Thyroid gland (tissue), 4 donors: ENCODE results near the gene HNRNPL. TPM values are rescaled to one million over a fixed set of nuclear protein-coding genes. Genes with fewer than 3 reads are reported as not detected.
A peak's percentile ranks its signal among the peaks of the same experiment; 100 is the strongest.

Source experiments
- DNase-seq, 2 donors: peaks; one replicate each; pipeline ENCODE4 v3.0.0-alpha.2; 2019
- H3K27ac ChIP-seq, 3 donors: fragments of 200-600 bp; sonication (generic); 1 replicate in 2 of 3; 2 replicates in 1 of 3; pipeline ENCODE4 v1.5.1; 2016 to 2019; ENCODE audit warnings: mild to moderate bottlenecking in 1 of 3, moderate library complexity in 1 of 3
- H3K27me3 ChIP-seq: fragments of 200-600 bp; sonication (generic); one replicate; pipeline ENCODE4 v1.5.1; 2019
- H3K36me3 ChIP-seq, 2 donors: fragments of 200-600 bp; sonication (generic); one replicate each; pipeline ENCODE4 v1.5.1; 2016 to 2019
- H3K4me1 ChIP-seq, 2 donors: fragments of 200-600 bp; sonication (generic); one replicate each; pipeline ENCODE4 v1.5.1; 2017 to 2019
- H3K4me3 ChIP-seq, 3 donors: fragments of 200-600 bp; sonication (generic); replicated peaks in 1 of 3; 1 replicate in 2 of 3; 2 replicates in 1 of 3; pipeline ENCODE4 v1.5.1; 2016; ENCODE audit warnings: mild to moderate bottlenecking in 1 of 3
- H3K9me3 ChIP-seq: fragments of 200-600 bp; sonication (generic); one replicate; pipeline ENCODE4 v1.5.1; 2017
- CTCF ChIP-seq, 6 experiments: fragments of 200-600 bp in 3 of 6; fragments of 450-650 bp in 3 of 6; sonication (generic) in 3 of 6; IDR thresholded peaks; one replicate each; pipeline ENCODE4 v1.5.1; 2016 to 2019; ENCODE audit warnings: antibody characterized with exemption in 6 of 6, mild to moderate bottlenecking in 2 of 6, inconsistent platforms in 1 of 6, moderate library complexity in 1 of 6
- POLR2A ChIP-seq, 2 donors: fragments of 450-650 bp; IDR thresholded peaks; one replicate each; pipeline ENCODE4 v1.6.1; 2017; ENCODE audit warnings: antibody characterized with exemption in 2 of 2, mild to moderate bottlenecking in 2 of 2, moderate library complexity in 1 of 2
- WGBS, 2 donors: methylation state at CpG; one replicate each; pipeline ENCODE4 v1.1.5; 2017; 5-methylcytosine and 5-hydroxymethylcytosine counted together
- intact Hi-C: fragments of 100-400 bp; cut with DNase I; formaldehyde crosslinking; loops from one replicate; pipeline ENCODE4 v1.15.1; 2023
- total RNA-seq, 4 donors: library from RNA; depleted of rRNA; stranded (reverse); fragments of >200 nt; gene quantifications; one replicate each; pipeline ENCODE4 v1.2.3, GENCODE V29; 2016

Gene HNRNPL
- total RNA-seq, 4 donors from 2014 or later: 181 to 247 (median 232) TPM

- TF ChIP-seq POLR2A (IDR thresholded peaks at IDR 0.05): no peak
- peak; percentile 50 to 92 (median 88) for TF ChIP-seq CTCF (IDR thresholded peaks at IDR 0.05)
- 50 to 51% methylated on average over 23 to 24 of the region's 62 CpGs for WGBS, 2 donors
- H3K4me1 ChIP-seq: peaks cover 9 to 14% of the 10 kb centered on the region in 2 donors
- H3K27ac ChIP-seq: peak overlapping the region in 2 of 3 donors; percentile 55 to 65
- H3K9me3 ChIP-seq: no peaks in the 10 kb centered on the region
- H3K4me3 ChIP-seq: peak overlapping the region in 2 of 3 donors; percentile 19 to 33
- no peaks in the 10 kb centered on the region for H3K36me3 ChIP-seq
- peak; percentile 90 to 92 for DNase-seq
- intact Hi-C loops: no loop called here
- H3K27me3 ChIP-seq: no peaks in the 10 kb centered on the region
These were observed 20.2 kb upstream of the HNRNPL start for GRCh38 chr19:38869836-38870607.

GRCh38 chr19:38869160-38869835 is 19.5 kb upstream of the HNRNPL start:
- H3K27ac ChIP-seq: peak overlapping the region in 2 of 3 donors; percentile 55 to 65
- no peaks in the 10 kb centered on the region for H3K9me3 ChIP-seq
- no peaks in the 10 kb centered on the region for H3K27me3 ChIP-seq
- WGBS, 2 donors: 5 to 12% methylated on average over 16 to 21 of the region's 34 CpGs
- peak overlapping the region in 2 of 3 donors; percentile 19 to 33 for H3K4me3 ChIP-seq
- H3K4me1 ChIP-seq: peaks cover 9 to 14% of the 10 kb centered on the region in 2 donors
- peak in 1 of 2 donors; percentile 32 for DNase-seq
- no peaks in the 10 kb centered on the region for H3K36me3 ChIP-seq
- intact Hi-C loops: no loop called here
- no peak for TF ChIP-seq CTCF (IDR thresholded peaks at IDR 0.05)
- TF ChIP-seq POLR2A (IDR thresholded peaks at IDR 0.05): no peak

- Histone ChIP-seq H3K36me3 (no peaks in the 10 kb centered on the region), H3K27me3 (no peaks in the 10 kb centered on the region), H3K4me3 (no peak overlapping the region), H3K9me3 (no peaks in the 10 kb centered on the region), H3K4me1 (peaks cover 9 to 14% of the 10 kb centered on the region in 2 donors), H3K27ac (no peak overlapping the region)
- TF ChIP-seq CTCF (IDR thresholded peaks at IDR 0.05) (no peak), POLR2A (IDR thresholded peaks at IDR 0.05) (no peak)
- WGBS, 2 donors: 91 to 95% methylated on average over 6 of the region's 6 CpGs
- intact Hi-C loops: no loop called here
- no peak for DNase-seq
These were observed 18.8 kb upstream of the HNRNPL start for GRCh38 chr19:38868551-38868950.

- Histone ChIP-seq H3K36me3 (no peaks in the 10 kb centered on the region), H3K9me3 (no peaks in the 10 kb centered on the region), H3K4me1 (peaks cover 9 to 21% of the 10 kb centered on the region in 2 donors), H3K27ac (no peak overlapping the region), H3K4me3 (no peak overlapping the region), H3K27me3 (no peaks in the 10 kb centered on the region)
- WGBS, 2 donors: 90 to 91% methylated on average over 10 of the region's 10 CpGs
- TF ChIP-seq CTCF (IDR thresholded peaks at IDR 0.05): no peak
- no peak for TF ChIP-seq POLR2A (IDR thresholded peaks at IDR 0.05)
- no peak for DNase-seq
- intact Hi-C loops: no loop called here
These were observed 17.5 kb upstream of the HNRNPL start for GRCh38 chr19:38867171-38867780.
